ENCODE measurements around the gene DAPK2. TPM values are rescaled to one million over a fixed set of nuclear protein-coding genes. Genes with fewer than 3 reads are reported as not detected.

The DAPK2 gene
- total RNA-seq, 1 donor from 2014 or later, result 0.52 TPM

DNA sequence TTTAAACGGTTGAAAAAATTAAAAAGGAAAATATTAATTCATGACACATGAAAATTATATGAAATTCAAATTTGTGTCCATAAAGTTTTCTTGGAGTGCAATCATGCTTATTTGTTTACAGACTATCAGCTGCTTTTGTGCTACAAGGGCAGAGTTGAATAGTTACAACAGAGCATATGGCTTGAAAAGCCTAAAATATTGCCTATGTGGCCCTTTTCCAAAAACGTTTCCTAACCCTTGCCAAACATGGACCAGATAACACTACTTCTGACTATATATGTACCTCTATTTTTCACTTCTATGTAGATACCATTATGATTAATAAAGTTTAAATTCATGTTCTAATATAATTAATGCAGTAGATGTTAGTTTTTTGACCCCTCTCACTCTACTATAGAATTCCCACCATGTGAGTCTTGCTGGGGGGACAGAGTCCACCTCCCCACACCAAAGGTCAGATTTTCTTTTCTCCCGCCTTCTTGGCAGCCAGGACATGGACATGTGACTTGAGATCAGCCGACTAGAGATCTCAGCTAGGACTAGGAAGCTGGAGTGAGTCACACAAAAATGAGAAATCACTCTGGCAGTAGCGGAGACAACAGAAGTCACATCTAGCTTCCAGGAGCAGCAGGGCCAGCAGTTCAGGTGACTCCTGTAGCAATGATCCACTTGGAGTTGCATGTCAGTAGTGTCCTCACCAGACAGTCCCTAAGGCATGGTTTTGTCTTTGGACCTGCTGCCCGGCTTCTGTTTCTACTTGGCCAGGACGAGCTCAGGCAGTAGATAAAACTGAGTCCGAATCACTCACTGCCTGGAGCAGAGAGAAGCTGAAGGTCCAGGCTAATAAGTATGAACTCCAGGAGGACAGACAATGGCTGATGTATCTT lies 24.9 kb upstream of the DAPK2 start:
- no peak for FAIRE-seq
- Mint-ChIP-seq H3K9me3 (ENCODE audit: unreplicated experiment) (no peaks in the 10 kb centered on the region), H3K27ac (ENCODE audit: unreplicated experiment) (peak overlapping the region; percentile 64), H3K27me3 (ENCODE audit: low read depth, unreplicated experiment) (no peaks in the 10 kb centered on the region), H3K4me1 (ENCODE audit: low read depth, unreplicated experiment) (peaks cover 8% of the 10 kb centered on the region), H3K4me3 (ENCODE audit: unreplicated experiment) (no peak overlapping the region), H3K36me3 (ENCODE audit: low read depth, unreplicated experiment) (peaks cover 8% of the 10 kb centered on the region)
- peak; percentile 80 for DNase-seq (ENCODE audit: low read depth)
- Histone ChIP-seq H3K36me3 (ENCODE audit: insufficient read depth, low read length) (peaks cover 4% of the 10 kb centered on the region), H3K9me3 (ENCODE audit: insufficient read depth, low read depth, low read length) (no peaks in the 10 kb centered on the region), H3K27ac (ENCODE audit: low read depth, low read length) (peak overlapping the region; percentile 26), H3K9ac (ENCODE audit: low read length) (no peak overlapping the region), H3K4me3 (ENCODE audit: insufficient read depth, low read depth, low read length) (no peak overlapping the region), H3K27me3 (ENCODE audit: insufficient read depth, low read length) (no peaks in the 10 kb centered on the region), H3K79me2 (ENCODE audit: insufficient read depth, low read length) (no peaks in the 10 kb centered on the region), H3K4me2 (ENCODE audit: low read length) (peak overlapping the region; percentile 27), H3K4me1 (ENCODE audit: insufficient read depth, low read length) (peaks cover 14% of the 10 kb centered on the region), H4K20me1 (ENCODE audit: insufficient read depth, low read length) (peaks cover 2% of the 10 kb centered on the region), H2AFZ (ENCODE audit: low read depth, low read length) (no peak overlapping the region)
- TF ChIP-seq, protein P1, sequence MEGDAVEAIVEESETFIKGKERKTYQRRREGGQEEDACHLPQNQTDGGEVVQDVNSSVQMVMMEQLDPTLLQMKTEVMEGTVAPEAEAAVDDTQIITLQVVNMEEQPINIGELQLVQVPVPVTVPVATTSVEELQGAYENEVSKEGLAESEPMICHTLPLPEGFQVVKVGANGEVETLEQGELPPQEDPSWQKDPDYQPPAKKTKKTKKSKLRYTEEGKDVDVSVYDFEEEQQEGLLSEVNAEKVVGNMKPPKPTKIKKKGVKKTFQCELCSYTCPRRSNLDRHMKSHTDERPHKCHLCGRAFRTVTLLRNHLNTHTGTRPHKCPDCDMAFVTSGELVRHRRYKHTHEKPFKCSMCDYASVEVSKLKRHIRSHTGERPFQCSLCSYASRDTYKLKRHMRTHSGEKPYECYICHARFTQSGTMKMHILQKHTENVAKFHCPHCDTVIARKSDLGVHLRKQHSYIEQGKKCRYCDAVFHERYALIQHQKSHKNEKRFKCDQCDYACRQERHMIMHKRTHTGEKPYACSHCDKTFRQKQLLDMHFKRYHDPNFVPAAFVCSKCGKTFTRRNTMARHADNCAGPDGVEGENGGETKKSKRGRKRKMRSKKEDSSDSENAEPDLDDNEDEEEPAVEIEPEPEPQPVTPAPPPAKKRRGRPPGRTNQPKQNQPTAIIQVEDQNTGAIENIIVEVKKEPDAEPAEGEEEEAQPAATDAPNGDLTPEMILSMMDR (IDR thresholded peaks at IDR 0.05; ENCODE audit: insufficient read depth, low read depth, low read length), result no peak
- no peak for TF ChIP-seq EZH2 (IDR thresholded peaks at IDR 0.05; ENCODE audit: insufficient read depth, low read length)

DNA sequence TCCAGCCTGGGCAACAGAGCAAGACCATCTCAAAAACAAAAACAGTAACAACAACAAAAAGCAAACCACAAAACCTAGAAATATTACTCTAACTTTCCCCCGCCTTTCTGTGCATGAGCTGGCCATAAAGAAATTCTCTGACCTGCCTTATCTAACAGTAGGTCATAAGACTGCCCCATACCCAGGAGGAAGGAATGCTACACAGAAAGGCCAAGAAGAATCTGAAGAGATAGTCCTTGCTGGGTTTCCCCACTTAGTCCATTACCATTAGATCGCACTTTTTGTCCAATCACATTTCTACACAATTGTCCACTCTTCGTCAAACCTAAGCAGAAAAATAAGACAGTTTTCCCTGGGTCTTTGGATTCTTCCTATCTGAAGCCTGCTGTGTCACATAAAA lies 23.8 kb upstream of the DAPK2 start:
- FAIRE-seq, result no peak
- H4K20me1 ChIP-seq (ENCODE audit: insufficient read depth, low read length), result no peaks in the 10 kb centered on the region
- H3K9ac ChIP-seq (ENCODE audit: low read length), result no peak overlapping the region
- no peaks in the 10 kb centered on the region for H3K9me3 Mint-ChIP-seq (ENCODE audit: unreplicated experiment)
- no peak overlapping the region for H2AFZ ChIP-seq (ENCODE audit: low read depth, low read length)
- peaks cover 4% of the 10 kb centered on the region for H3K36me3 ChIP-seq (ENCODE audit: insufficient read depth, low read length)
- peaks cover 8% of the 10 kb centered on the region for H3K4me1 Mint-ChIP-seq (ENCODE audit: low read depth, unreplicated experiment)
- no peak overlapping the region for H3K4me2 ChIP-seq (ENCODE audit: low read length)
- no peaks in the 10 kb centered on the region for H3K27me3 Mint-ChIP-seq (ENCODE audit: low read depth, unreplicated experiment)
- H3K79me2 ChIP-seq (ENCODE audit: insufficient read depth, low read length), result no peaks in the 10 kb centered on the region
- H3K9me3 ChIP-seq (ENCODE audit: insufficient read depth, low read depth, low read length), result no peaks in the 10 kb centered on the region
- DNase-seq (ENCODE audit: low read depth), result no peak
- no peak overlapping the region for H3K27ac Mint-ChIP-seq (ENCODE audit: unreplicated experiment)
- peaks cover 8% of the 10 kb centered on the region for H3K36me3 Mint-ChIP-seq (ENCODE audit: low read depth, unreplicated experiment)
- H3K27ac ChIP-seq (ENCODE audit: low read depth, low read length), result no peak overlapping the region
- H3K4me3 Mint-ChIP-seq (ENCODE audit: unreplicated experiment), result no peak overlapping the region
- no peaks in the 10 kb centered on the region for H3K27me3 ChIP-seq (ENCODE audit: insufficient read depth, low read length)
- H3K4me3 ChIP-seq (ENCODE audit: insufficient read depth, low read depth, low read length), result no peak overlapping the region
- TF ChIP-seq, protein P1 (IDR thresholded peaks at IDR 0.05; ENCODE audit: insufficient read depth, low read depth, low read length), result no peak
- TF ChIP-seq EZH2 (IDR thresholded peaks at IDR 0.05; ENCODE audit: insufficient read depth, low read length), result no peak
- peaks cover 14% of the 10 kb centered on the region for H3K4me1 ChIP-seq (ENCODE audit: insufficient read depth, low read length)

DNA sequence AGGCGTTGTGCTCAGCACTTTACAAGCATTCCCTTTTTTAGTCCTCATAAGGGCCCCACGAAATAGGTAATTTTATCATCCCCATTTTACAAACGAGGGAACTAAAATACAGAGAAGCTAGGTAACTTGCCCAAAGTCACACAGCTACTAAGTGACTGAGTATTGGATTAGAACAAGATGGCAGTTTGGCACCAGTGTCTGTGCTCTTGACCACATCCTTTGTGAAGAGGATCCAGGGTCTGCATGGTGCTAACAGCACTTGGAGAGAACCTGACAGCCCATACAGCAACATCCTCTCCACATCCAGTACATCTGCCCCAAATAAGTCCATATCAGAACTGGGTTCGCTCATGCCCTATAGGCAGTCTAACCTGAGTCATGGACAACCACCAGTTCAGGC lies 21.8 kb upstream of the DAPK2 start:
- Histone ChIP-seq H4K20me1 (ENCODE audit: insufficient read depth, low read length) (no peaks in the 10 kb centered on the region), H3K4me2 (ENCODE audit: low read length) (no peak overlapping the region), H3K9me3 (ENCODE audit: insufficient read depth, low read depth, low read length) (no peaks in the 10 kb centered on the region), H3K79me2 (ENCODE audit: insufficient read depth, low read length) (no peaks in the 10 kb centered on the region), H3K36me3 (ENCODE audit: insufficient read depth, low read length) (peaks cover 4% of the 10 kb centered on the region), H3K27me3 (ENCODE audit: insufficient read depth, low read length) (no peaks in the 10 kb centered on the region), H3K9ac (ENCODE audit: low read length) (no peak overlapping the region), H3K27ac (ENCODE audit: low read depth, low read length) (no peak overlapping the region), H2AFZ (ENCODE audit: low read depth, low read length) (no peak overlapping the region), H3K4me3 (ENCODE audit: insufficient read depth, low read depth, low read length) (no peak overlapping the region), H3K4me1 (ENCODE audit: insufficient read depth, low read length) (peaks cover 14% of the 10 kb centered on the region)
- DNase-seq (ENCODE audit: low read depth) (no peak), FAIRE-seq (no peak)
- peaks cover 3% of the 10 kb centered on the region for H3K36me3 Mint-ChIP-seq (ENCODE audit: low read depth, unreplicated experiment)
- peaks cover 12% of the 10 kb centered on the region for H3K4me1 Mint-ChIP-seq (ENCODE audit: low read depth, unreplicated experiment)
- TF ChIP-seq, protein P1 (IDR thresholded peaks at IDR 0.05; ENCODE audit: insufficient read depth, low read depth, low read length), result no peak
- TF ChIP-seq EZH2 (IDR thresholded peaks at IDR 0.05; ENCODE audit: insufficient read depth, low read length), result no peak
- no peaks in the 10 kb centered on the region for H3K27me3 Mint-ChIP-seq (ENCODE audit: low read depth, unreplicated experiment)
- H3K9me3 Mint-ChIP-seq (ENCODE audit: unreplicated experiment), result no peaks in the 10 kb centered on the region
- no peak overlapping the region for H3K27ac Mint-ChIP-seq (ENCODE audit: unreplicated experiment)
- no peak overlapping the region for H3K4me3 Mint-ChIP-seq (ENCODE audit: unreplicated experiment)
